Measurements from ENCODE around the gene SPINK4.

SPINK4 gene

GRCh38 chr9:33230756-33231622 lies 9.0 kb upstream of the SPINK4 start:
- no peak for DNase-seq

- DNase-seq = no peak
Observed at GRCh38 chr9:33231623-33231942, 8.4 kb upstream of the SPINK4 start.

- no peak for DNase-seq
Observed at GRCh38 chr9:33232815-33233214, 7.2 kb upstream of the SPINK4 start.

- DNase-seq = no peak
Observed at GRCh38 chr9:33233626-33234342, 6.2 kb upstream of the SPINK4 start.

GRCh38 chr9:33234511-33235467 lies 5.2 kb upstream of the SPINK4 start:
- DNase-seq = no peak

GRCh38 chr9:33236571-33236970 lies 3.4 kb upstream of the SPINK4 start:
- no peak for DNase-seq

- DNase-seq = no peak
Observed at GRCh38 chr9:33241298-33241697, 1.3 kb downstream of the SPINK4 start.

- DNase-seq = no peak
Observed at GRCh38 chr9:33242609-33243134, 2.7 kb downstream of the SPINK4 start.

- DNase-seq = no peak
Observed at GRCh38 chr9:33244137-33244784, 4.3 kb downstream of the SPINK4 start.

GRCh38 chr9:33245341-33245740 lies 5.4 kb downstream of the SPINK4 start:
- DNase-seq = no peak

- no peak for DNase-seq
Observed at GRCh38 chr9:33246269-33246860, 6.4 kb downstream of the SPINK4 start.

- no peak for DNase-seq
Observed at GRCh38 chr9:33248606-33249005, 8.6 kb downstream of the SPINK4 start.

GRCh38 chr9:33249087-33249658 lies 9.2 kb downstream of the SPINK4 start:
- DNase-seq = no peak

- no peak for DNase-seq
Observed at GRCh38 chr9:33249983-33250382, 10.0 kb downstream of the SPINK4 start.

- no peak for DNase-seq
Observed at GRCh38 chr9:33250458-33250995, 10.6 kb downstream of the SPINK4 start.

- DNase-seq = no peak
Observed at GRCh38 chr9:33254211-33254610, 14.2 kb downstream of the SPINK4 start.

- no peak for DNase-seq
Observed at GRCh38 chr9:33255014-33255413, 15.0 kb downstream of the SPINK4 start.

- DNase-seq = no peak
Observed at GRCh38 chr9:33255471-33255870, 15.5 kb downstream of the SPINK4 start.

GRCh38 chr9:33256236-33256635 lies 16.3 kb downstream of the SPINK4 start:
- DNase-seq = no peak

- DNase-seq = no peak
Observed at GRCh38 chr9:33257276-33257675, 17.3 kb downstream of the SPINK4 start.

- DNase-seq = no peak
Observed at GRCh38 chr9:33260372-33260771, 20.4 kb downstream of the SPINK4 start.
